Brain microvascular endothelial cell (primary cell): ENCODE results near the gene WLS.

Experiments used
- DNase-seq: peaks from one replicate; pipeline ENCODE4 v3.0.0-alpha.2; 2020
- H3K27ac ChIP-seq: fragments of 250-450 bp; sonication (Bioruptor Pico); 2 replicates; pipeline ENCODE4 v1.5.1; 2020; ENCODE audit warnings: mild to moderate bottlenecking, moderate library complexity
- H3K27me3 ChIP-seq: fragments of 250-450 bp; sonication (Bioruptor Pico); replicated peaks from 2 replicates; pipeline ENCODE4 v1.5.1; 2020; ENCODE audit warnings: mild to moderate bottlenecking
- H3K36me3 ChIP-seq: fragments of 250-450 bp; sonication (Bioruptor Pico); replicated peaks from 2 replicates; pipeline ENCODE4 v1.5.1; 2020; ENCODE audit warnings: mild to moderate bottlenecking
- H3K4me3 ChIP-seq: 2 replicates; pipeline ENCODE4 v1.5.1; 2011; ENCODE audit warnings: low read depth, mild to moderate bottlenecking, control low read depth, low read length, moderate library complexity
- in situ Hi-C: cut with HindIII; loops from 2 replicates; pipeline ENCODE4 v1.10.0; 2017; ENCODE audit warnings: low sequenced_read_pairs, low pct_ligation_motif_present
- TF ChIP-seq, protein P1 (sequence below): IDR thresholded peaks from 2 replicates; pipeline ENCODE4 v1.5.1; 2011; ENCODE audit warnings: low read depth, mild to moderate bottlenecking, moderate library complexity, low read length, control low read depth, inconsistent platforms; ENCODE audit errors: missing control alignments

Gene WLS

DNA sequence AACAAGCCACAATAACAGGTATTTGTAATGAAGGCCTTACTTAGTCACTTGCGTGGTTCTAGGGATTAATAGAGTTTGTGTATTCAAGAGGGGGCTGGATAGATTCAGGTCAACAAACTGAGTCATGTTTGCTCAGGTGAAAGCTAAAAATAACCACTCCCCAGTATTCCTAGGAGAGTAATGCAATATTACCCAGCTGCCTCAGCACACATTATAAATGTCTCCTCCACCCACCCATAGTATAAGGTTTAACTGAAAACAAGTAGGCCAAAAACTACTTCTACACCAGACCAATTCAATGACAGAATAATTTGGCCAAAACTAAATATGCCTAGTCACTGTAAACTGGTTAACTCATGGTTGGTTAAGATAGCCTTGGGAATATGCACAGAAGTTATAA is 34.4 kb downstream of the WLS start:
- Histone ChIP-seq H3K27me3 (no peaks in the 10 kb centered on the region), H3K4me3 (no peak overlapping the region), H3K27ac (peak overlapping the region; percentile 50), H3K36me3 (peaks cover 5% of the 10 kb centered on the region)
- in situ Hi-C loops, result no loop called here
- DNase-seq, result no peak
- TF ChIP-seq, protein P1, sequence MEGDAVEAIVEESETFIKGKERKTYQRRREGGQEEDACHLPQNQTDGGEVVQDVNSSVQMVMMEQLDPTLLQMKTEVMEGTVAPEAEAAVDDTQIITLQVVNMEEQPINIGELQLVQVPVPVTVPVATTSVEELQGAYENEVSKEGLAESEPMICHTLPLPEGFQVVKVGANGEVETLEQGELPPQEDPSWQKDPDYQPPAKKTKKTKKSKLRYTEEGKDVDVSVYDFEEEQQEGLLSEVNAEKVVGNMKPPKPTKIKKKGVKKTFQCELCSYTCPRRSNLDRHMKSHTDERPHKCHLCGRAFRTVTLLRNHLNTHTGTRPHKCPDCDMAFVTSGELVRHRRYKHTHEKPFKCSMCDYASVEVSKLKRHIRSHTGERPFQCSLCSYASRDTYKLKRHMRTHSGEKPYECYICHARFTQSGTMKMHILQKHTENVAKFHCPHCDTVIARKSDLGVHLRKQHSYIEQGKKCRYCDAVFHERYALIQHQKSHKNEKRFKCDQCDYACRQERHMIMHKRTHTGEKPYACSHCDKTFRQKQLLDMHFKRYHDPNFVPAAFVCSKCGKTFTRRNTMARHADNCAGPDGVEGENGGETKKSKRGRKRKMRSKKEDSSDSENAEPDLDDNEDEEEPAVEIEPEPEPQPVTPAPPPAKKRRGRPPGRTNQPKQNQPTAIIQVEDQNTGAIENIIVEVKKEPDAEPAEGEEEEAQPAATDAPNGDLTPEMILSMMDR, result no peak

DNA sequence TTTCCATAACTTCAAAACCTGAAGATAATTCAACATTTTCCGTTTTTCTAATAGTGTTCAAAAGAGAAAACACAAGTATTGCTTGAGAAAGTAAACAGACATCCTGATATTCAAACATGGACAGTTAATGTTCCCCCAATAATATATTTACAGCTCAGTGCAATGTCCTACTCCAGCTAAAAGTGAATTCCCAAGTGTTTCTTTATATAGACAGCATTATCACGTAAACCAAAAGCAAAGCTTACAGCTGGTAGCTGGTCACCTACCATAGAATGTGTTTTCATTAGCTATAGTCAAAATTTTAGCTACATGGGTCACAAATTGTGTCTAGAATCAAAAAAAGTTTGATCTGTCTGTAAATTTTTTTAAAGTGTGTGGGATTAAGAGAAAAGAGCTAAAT is 34.9 kb downstream of the WLS start:
- H3K27ac ChIP-seq, result peak overlapping the region; percentile 50
- H3K4me3 ChIP-seq, result no peak overlapping the region
- TF ChIP-seq, protein P1, result no peak
- H3K36me3 ChIP-seq, result peaks cover 5% of the 10 kb centered on the region
- H3K27me3 ChIP-seq, result no peaks in the 10 kb centered on the region
- in situ Hi-C loops, result no loop called here
- DNase-seq, result no peak

DNA sequence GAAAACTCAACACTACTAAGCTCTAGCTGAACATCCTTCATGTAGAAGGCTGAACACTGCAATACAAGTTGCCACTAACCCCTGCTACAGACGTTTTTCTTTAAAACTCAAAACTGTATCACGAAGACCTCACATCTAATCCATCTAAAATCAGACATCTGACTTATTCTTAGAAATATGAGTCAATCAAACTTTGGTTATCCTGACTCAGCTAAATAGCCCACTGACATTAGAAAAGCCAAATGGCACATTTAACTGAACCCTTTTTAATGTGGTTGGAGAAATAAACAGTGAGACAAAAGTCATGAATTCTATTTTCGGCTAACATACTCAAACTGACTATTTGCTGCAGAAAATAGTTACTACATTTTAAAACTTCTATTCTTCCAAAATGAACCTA is 35.6 kb downstream of the WLS start:
- no peaks in the 10 kb centered on the region for H3K27me3 ChIP-seq
- DNase-seq, result no peak
- in situ Hi-C loops, result no loop called here
- no peak overlapping the region for H3K4me3 ChIP-seq
- peak overlapping the region; percentile 3 for H3K27ac ChIP-seq
- peaks cover 12% of the 10 kb centered on the region for H3K36me3 ChIP-seq
- TF ChIP-seq, protein P1, result no peak

DNA sequence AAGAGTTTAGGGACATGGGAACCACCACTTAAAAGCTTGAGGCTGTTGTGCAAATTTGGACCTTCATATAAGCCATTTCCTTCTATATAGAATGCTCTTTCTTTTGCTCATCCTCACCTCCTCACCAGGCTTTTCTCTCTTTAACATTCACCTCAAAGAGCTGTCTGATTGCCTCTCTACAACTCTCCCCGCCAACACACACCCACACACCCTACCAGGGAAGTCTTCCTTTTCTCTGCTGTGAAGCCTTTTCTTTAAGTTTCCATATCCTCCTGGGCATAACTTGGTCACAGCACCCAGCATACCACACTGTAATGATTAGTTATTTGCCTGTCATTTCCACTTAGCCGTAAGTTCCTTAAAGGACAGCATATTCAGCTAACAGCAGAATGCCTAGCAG is 40.6 kb downstream of the WLS start:
- TF ChIP-seq, protein P1, result no peak
- Histone ChIP-seq H3K4me3 (no peak overlapping the region), H3K36me3 (peaks cover 27% of the 10 kb centered on the region)

DNA sequence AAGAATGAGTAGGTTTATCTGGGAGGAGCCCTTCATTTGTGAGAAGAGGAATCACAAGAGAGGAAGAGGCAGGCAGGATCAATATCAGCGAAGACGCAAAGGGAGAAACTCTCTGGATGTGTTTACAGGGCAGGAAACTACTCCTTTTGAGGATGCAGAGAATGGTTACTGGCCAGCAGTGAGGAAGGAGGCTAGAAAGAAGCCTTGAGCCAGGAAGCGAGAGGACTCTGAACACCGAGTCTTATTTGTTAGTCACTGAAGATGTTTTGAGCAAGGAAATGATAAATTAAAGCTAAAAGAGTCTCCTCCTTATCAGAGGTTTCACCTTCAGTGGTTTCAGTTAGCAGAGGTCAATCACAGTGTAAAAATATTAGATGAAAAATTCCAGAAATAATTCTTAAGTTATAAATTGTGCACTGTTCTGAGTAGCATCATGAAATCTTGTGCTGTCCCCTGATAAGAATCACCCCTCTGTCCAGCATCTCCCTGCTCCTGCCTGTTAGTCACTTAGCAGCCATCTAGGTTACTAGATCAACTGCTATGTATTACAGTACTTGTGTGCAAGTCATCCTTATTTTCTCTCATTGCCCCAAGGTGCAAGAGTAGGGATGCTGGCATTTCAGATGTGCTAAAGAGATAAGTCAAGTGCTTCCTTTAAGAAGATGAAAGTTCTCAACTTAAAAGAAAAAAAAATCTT is 43.5 kb downstream of the WLS start:
- in situ Hi-C loops, result no loop called here
- DNase-seq, result no peak
- Histone ChIP-seq H3K4me3 (no peak overlapping the region), H3K27ac (peak overlapping the region; percentile 78), H3K27me3 (no peaks in the 10 kb centered on the region), H3K36me3 (peaks cover 26% of the 10 kb centered on the region)
- TF ChIP-seq, protein P1, result no peak

More for the DNA sequence above, 40.6 kb downstream of the WLS start:
- Histone ChIP-seq H3K27ac (no peak overlapping the region), H3K27me3 (no peaks in the 10 kb centered on the region)
- DNase-seq, result no peak
- in situ Hi-C loops, result no loop called here

DNA sequence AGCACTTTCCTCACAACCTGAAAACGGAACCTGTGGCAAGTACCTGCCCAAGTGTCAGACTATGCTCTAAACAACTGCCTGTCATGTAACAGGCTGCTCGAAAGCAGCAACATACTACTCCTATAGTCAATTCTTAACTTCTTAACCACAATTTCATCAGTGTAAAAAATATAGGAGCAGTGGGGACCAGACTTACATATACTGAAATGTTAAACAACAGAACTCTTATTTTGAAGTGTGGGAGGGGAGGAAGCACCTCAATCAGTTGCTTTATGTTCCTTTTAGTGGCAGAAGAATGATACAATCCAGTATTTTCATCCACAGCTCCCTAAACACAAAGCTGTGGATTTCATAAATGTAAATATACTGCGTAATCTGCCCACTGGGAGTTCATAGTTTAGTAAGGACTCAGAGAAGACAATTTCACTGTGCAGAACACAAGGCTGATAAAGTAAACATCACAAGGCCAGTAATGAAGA is 44.2 kb downstream of the WLS start:
- TF ChIP-seq, protein P1, result no peak
- in situ Hi-C loops, result no loop called here
- Histone ChIP-seq H3K4me3 (no peak overlapping the region), H3K27ac (peak overlapping the region; percentile 78), H3K27me3 (no peaks in the 10 kb centered on the region), H3K36me3 (peaks cover 22% of the 10 kb centered on the region)
- DNase-seq, result peak; percentile 53
